ENCODE results near the gene EZR.
A peak's percentile ranks its signal among the peaks of the same experiment; 100 is the strongest.

EZR gene

DNA sequence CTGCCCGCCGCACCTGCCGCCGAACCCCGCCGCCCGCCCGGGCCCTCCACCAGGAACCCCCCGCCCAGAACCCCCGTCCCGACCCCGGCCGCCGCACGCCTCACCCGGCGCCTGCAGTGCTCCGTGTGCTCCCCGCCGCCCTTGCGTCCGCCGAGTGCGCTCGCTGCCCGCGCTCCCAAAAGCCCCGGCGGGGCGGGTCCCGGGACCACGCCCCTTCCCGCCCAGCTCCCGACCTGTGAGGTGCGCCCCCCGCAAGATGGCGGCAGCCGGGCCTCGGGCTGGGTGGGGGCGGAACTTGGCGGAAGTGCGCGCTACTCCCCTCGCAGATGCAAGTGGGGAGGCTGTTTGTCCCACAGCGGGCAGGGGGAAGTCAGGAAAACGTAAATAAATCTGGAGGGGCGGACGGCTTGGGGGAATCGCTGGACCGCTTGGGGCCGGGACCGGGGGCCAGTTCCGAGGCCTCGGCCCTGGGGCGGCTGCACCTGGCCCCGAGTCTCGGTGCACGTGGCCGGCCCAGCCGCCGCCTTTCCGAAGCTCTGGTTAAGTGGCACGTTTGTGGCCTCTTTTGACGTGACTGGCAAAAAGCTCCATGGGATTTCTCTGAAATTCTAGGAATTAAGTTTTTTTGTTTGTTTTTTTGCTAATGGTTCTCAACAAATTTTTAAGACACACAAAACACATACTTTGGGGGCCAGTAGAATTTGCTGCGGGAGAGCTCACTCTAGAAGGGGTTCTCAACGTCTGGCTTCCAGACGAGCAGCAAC lies at the start of gene EZR (continued):
- TF ChIP-seq GFI1B (tag by site-specific recombination; IDR thresholded peaks at IDR 0.05), result no peak
- TF ChIP-seq, protein P1, sequence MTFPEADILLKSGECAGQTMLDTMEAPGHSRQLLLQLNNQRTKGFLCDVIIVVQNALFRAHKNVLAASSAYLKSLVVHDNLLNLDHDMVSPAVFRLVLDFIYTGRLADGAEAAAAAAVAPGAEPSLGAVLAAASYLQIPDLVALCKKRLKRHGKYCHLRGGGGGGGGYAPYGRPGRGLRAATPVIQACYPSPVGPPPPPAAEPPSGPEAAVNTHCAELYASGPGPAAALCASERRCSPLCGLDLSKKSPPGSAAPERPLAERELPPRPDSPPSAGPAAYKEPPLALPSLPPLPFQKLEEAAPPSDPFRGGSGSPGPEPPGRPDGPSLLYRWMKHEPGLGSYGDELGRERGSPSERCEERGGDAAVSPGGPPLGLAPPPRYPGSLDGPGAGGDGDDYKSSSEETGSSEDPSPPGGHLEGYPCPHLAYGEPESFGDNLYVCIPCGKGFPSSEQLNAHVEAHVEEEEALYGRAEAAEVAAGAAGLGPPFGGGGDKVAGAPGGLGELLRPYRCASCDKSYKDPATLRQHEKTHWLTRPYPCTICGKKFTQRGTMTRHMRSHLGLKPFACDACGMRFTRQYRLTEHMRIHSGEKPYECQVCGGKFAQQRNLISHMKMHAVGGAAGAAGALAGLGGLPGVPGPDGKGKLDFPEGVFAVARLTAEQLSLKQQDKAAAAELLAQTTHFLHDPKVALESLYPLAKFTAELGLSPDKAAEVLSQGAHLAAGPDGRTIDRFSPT (tag by site-specific recombination; IDR thresholded peaks at IDR 0.05), result 0 out of 2 replicates have a peak, but pooled peaks have one; percentile 31
- TF ChIP-seq OSR2 (tag by site-specific recombination; IDR thresholded peaks at IDR 0.05), result no peak
- TF ChIP-seq EGR2 (tag by site-specific recombination; IDR thresholded peaks at IDR 0.05; ENCODE audit: low read depth), result peak; percentile 66
- no peak for TF ChIP-seq ZNF777 (tag by site-specific recombination; IDR thresholded peaks at IDR 0.05; ENCODE audit: borderline replicate concordance)
- TF ChIP-seq, protein P2, sequence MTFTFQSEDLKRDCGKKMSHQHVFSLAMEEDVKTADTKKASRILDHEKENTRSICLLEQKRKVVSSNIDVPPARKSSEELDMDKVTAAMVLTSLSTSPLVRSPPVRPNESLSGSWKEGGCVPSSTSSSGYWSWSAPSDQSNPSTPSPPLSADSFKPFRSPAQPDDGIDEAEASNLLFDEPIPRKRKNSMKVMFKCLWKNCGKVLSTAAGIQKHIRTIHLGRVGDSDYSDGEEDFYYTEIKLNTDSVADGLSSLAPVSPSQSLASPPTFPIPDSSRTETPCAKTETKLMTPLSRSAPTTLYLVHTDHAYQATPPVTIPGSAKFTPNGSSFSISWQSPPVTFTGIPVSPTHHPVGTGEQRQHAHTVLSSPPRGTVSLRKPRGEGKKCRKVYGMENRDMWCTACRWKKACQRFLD (tag by site-specific recombination; IDR thresholded peaks at IDR 0.05), result no peak
- TF ChIP-seq MZF1 (tag by site-specific recombination; IDR thresholded peaks at IDR 0.05; ENCODE audit: borderline replicate concordance), result peak; percentile 69; the same call in 1 of the 2 replicates
- TF ChIP-seq, protein P3, sequence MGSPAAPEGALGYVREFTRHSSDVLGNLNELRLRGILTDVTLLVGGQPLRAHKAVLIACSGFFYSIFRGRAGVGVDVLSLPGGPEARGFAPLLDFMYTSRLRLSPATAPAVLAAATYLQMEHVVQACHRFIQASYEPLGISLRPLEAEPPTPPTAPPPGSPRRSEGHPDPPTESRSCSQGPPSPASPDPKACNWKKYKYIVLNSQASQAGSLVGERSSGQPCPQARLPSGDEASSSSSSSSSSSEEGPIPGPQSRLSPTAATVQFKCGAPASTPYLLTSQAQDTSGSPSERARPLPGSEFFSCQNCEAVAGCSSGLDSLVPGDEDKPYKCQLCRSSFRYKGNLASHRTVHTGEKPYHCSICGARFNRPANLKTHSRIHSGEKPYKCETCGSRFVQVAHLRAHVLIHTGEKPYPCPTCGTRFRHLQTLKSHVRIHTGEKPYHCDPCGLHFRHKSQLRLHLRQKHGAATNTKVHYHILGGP (tag by site-specific recombination; IDR thresholded peaks at IDR 0.05), result no peak
- peak; percentile 71 for TF ChIP-seq KLF7 (tag by site-specific recombination; IDR thresholded peaks at IDR 0.05; ENCODE audit: borderline replicate concordance)
- TF ChIP-seq ZNF843 (tag by site-specific recombination; IDR thresholded peaks at IDR 0.05), result 0 out of 2 replicates have a peak, but pooled peaks have one; percentile 35
- TF ChIP-seq ZNF354C (tag by site-specific recombination; IDR thresholded peaks at IDR 0.05; ENCODE audit: borderline replicate concordance, low read depth), result no peak
- TF ChIP-seq ZNF16 (tag by site-specific recombination; IDR thresholded peaks at IDR 0.05; ENCODE audit: low read depth), result no peak
- TF ChIP-seq ZNF558 (tag by site-specific recombination; IDR thresholded peaks at IDR 0.05), result no peak
- TF ChIP-seq, protein P4, sequence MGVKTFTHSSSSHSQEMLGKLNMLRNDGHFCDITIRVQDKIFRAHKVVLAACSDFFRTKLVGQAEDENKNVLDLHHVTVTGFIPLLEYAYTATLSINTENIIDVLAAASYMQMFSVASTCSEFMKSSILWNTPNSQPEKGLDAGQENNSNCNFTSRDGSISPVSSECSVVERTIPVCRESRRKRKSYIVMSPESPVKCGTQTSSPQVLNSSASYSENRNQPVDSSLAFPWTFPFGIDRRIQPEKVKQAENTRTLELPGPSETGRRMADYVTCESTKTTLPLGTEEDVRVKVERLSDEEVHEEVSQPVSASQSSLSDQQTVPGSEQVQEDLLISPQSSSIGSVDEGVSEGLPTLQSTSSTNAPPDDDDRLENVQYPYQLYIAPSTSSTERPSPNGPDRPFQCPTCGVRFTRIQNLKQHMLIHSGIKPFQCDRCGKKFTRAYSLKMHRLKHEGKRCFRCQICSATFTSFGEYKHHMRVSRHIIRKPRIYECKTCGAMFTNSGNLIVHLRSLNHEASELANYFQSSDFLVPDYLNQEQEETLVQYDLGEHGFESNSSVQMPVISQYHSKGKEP (tag by site-specific recombination; IDR thresholded peaks at IDR 0.05), result no peak
- TF ChIP-seq, protein P5, sequence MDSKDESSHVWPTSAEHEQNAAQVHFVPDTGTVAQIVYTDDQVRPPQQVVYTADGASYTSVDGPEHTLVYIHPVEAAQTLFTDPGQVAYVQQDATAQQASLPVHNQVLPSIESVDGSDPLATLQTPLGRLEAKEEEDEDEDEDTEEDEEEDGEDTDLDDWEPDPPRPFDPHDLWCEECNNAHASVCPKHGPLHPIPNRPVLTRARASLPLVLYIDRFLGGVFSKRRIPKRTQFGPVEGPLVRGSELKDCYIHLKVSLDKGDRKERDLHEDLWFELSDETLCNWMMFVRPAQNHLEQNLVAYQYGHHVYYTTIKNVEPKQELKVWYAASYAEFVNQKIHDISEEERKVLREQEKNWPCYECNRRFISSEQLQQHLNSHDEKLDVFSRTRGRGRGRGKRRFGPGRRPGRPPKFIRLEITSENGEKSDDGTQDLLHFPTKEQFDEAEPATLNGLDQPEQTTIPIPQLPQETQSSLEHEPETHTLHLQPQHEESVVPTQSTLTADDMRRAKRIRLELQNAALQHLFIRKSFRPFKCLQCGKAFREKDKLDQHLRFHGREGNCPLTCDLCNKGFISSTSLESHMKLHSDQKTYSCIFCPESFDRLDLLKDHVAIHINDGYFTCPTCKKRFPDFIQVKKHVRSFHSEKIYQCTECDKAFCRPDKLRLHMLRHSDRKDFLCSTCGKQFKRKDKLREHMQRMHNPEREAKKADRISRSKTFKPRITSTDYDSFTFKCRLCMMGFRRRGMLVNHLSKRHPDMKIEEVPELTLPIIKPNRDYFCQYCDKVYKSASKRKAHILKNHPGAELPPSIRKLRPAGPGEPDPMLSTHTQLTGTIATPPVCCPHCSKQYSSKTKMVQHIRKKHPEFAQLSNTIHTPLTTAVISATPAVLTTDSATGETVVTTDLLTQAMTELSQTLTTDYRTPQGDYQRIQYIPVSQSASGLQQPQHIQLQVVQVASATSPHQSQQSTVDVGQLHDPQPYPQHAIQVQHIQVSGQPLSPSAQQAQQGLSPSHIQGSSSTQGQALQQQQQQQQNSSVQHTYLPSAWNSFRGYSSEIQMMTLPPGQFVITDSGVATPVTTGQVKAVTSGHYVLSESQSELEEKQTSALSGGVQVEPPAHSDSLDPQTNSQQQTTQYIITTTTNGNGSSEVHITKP (tag by site-specific recombination; IDR thresholded peaks at IDR 0.05), result peak; percentile 45; the same call in 1 of the 2 replicates
- peak; percentile 83 for TF ChIP-seq ZBTB8A (tag by site-specific recombination; IDR thresholded peaks at IDR 0.05)
- no peak for TF ChIP-seq ZFP37 (tag by site-specific recombination; IDR thresholded peaks at IDR 0.05)
- no peak for TF ChIP-seq ZNF404 (tag by site-specific recombination; IDR thresholded peaks at IDR 0.05)
- TF ChIP-seq ZNF223 (tag by site-specific recombination; IDR thresholded peaks at IDR 0.05), result no peak
- TF ChIP-seq, protein P6, sequence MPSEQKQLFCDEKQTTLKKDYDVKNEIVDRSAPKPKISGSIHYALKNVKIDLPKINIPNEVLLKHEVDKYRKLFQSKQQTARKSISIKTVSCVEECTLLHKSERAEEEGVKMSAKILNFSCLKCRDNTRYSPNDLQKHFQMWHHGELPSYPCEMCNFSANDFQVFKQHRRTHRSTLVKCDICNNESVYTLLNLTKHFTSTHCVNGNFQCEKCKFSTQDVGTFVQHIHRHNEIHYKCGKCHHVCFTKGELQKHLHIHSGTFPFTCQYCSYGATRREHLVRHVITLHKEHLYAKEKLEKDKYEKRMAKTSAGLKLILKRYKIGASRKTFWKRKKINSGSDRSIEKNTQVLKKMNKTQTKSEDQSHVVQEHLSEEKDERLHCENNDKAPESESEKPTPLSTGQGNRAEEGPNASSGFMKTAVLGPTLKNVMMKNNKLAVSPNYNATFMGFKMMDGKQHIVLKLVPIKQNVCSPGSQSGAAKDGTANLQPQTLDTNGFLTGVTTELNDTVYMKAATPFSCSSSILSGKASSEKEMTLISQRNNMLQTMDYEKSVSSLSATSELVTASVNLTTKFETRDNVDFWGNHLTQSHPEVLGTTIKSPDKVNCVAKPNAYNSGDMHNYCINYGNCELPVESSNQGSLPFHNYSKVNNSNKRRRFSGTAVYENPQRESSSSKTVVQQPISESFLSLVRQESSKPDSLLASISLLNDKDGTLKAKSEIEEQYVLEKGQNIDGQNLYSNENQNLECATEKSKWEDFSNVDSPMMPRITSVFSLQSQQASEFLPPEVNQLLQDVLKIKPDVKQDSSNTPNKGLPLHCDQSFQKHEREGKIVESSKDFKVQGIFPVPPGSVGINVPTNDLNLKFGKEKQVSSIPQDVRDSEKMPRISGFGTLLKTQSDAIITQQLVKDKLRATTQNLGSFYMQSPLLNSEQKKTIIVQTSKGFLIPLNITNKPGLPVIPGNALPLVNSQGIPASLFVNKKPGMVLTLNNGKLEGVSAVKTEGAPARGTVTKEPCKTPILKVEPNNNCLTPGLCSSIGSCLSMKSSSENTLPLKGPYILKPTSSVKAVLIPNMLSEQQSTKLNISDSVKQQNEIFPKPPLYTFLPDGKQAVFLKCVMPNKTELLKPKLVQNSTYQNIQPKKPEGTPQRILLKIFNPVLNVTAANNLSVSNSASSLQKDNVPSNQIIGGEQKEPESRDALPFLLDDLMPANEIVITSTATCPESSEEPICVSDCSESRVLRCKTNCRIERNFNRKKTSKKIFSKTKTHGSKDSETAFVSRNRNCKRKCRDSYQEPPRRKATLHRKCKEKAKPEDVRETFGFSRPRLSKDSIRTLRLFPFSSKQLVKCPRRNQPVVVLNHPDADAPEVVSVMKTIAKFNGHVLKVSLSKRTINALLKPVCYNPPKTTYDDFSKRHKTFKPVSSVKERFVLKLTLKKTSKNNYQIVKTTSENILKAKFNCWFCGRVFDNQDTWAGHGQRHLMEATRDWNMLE (tag by site-specific recombination; conservative IDR thresholded peaks at IDR 0.05; ENCODE audit: low read depth), result peak; percentile 85
- TF ChIP-seq PRDM1 (tag by site-specific recombination; IDR thresholded peaks at IDR 0.05), result no peak
- peak; percentile 77 for TF ChIP-seq SETDB1 (IDR thresholded peaks at IDR 0.05; ENCODE audit: insufficient read length, low read length)
- TF ChIP-seq KLF9 (tag by site-specific recombination; IDR thresholded peaks at IDR 0.05; ENCODE audit: low read depth), result peak; percentile 96
- TF ChIP-seq ZNF311 (tag by site-specific recombination; IDR thresholded peaks at IDR 0.05; ENCODE audit: borderline replicate concordance), result no peak

All from HEK293 (cell line).